Activated CD8-positive, alpha-beta memory T cell treated with anti-CD3 and anti-CD28 coated beads for 48 hours (primary cell): ENCODE measurements around the gene MAP2K6.

ENCODE experiments used
- DNase-seq, 3 experiments: peaks; one replicate each; pipeline ENCODE4 v3.0.0-alpha.2; 2020; ENCODE audit warnings: low read depth in 2 of 3, low spot score in 2 of 3

MAP2K6 gene

DNA sequence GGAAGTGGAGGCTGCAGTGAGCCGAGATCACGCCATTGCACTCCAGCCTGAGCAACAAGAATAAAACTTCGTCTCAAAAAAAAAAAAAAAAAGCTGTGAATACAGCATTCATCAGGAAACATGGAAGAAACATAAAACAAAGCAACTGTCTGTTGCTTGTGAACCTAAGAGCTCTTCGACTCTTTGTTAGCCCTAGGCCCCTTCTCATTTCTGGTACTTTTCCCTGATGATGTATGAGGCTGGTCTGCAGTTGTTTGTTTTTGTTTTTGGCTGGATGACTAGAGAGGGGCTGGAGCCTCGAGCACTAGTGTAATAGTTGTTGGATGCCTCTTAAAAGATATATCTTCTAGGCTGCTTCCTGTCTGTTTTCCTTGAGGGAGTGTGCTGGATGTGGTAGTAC is 113.5 kb downstream of the MAP2K6 start:
- DNase-seq = no peak

DNA sequence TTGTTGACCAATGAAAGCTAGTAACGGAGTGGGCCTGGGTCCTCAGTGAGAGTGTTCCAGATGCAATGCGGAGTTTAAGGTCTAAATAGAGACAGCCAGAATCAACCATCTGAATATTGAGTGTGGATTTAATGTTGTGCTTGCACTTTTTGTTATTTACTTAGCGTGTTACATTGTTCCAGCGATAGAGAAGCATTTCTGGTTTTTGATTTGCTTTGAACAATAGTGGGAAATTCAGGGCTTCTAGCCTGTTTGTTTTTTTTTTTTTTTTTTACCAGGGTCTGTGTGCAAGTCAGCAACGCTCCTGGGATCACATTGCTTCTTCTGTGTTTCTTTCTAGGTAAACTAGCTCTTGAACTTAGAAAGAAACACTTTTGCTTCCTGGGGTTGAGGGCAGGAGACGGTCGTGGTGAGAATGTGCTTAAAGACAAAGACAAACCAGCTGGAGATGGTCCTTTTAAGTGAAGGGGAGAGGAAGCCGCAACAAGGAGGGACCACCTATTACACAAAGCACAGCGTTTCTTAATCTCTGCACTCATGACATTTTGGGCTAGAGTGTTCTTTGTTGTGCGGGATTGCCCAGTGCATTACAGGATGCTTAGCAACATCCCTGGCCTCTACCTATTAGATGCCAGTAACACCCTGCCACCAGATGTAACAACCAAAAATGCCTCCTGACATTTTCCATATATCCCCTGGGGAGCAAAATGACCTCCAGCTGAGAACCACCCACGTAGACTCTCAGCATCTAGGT is 119.2 kb downstream of the MAP2K6 start:
- DNase-seq = no peak

DNA sequence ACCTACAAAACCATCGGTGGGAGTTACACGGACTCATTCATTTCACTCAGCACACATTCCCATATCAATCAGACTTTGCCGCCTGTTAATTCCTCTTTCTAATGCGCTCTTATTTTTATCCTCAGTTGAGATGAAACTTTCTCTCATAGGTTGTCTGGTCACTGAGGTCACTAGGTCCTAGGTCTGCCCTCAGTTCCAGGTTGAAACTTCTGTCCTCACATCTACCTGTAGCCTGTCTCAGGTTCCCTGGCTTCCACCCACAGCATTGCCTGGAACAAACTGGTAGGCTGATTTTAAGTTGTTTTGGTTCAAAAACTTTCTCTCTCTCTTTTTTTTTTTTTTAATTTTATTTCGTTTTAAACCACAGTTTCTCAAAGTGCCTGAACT is 119.7 kb downstream of the MAP2K6 start:
- DNase-seq = no peak

GRCh38 chr17:69535016-69535570 is 120.6 kb downstream of the MAP2K6 start:
- no peak for DNase-seq

GRCh38 chr17:69538795-69539194 is 124.3 kb downstream of the MAP2K6 start:
- DNase-seq = no peak

- DNase-seq = no peak
Observed at GRCh38 chr17:69539274-69539673, 124.8 kb downstream of the MAP2K6 start.

- no peak for DNase-seq
Observed at GRCh38 chr17:69539781-69540319, 125.4 kb downstream of the MAP2K6 start.

DNA sequence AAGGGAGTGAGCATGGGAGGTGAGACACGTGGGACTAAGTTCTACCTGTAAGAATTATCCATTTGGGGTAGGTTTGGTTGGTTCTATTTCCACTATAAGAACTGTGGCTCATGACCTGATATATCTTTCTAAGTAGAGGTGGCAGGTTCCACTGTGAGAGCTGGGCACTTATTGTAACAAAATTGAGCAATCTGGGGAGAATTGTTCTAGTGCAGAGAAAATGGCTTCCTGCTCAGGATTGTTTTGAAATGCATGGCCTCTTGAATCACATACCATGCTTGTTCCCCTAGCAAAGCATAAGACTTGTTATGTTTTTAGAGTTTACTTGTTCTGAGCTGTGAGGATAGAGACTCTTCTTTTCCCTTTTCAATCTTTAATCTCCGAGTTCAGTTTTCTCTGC is 125.9 kb downstream of the MAP2K6 start:
- no peak for DNase-seq

DNA sequence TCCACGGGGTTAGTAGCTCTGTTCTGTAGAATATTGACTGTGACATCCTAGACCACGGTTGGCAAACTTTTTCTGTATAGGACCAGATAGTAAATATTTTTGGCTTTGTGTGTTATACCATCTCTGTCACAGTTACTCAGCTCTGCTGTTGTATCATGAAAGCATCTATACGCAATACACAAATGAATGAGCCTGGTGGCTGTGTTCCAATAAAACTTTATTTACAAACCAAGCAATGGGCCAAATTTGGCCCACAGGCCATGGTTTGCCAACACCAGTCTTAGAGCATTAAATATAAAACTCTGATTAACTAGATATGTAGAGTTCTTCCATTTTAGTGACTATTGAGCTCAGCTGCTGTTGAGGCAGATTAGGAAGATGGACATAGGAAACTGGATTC is 132.7 kb downstream of the MAP2K6 start:
- DNase-seq = no peak

GRCh38 chr17:69547947-69548346 is 133.4 kb downstream of the MAP2K6 start:
- no peak for DNase-seq

DNA sequence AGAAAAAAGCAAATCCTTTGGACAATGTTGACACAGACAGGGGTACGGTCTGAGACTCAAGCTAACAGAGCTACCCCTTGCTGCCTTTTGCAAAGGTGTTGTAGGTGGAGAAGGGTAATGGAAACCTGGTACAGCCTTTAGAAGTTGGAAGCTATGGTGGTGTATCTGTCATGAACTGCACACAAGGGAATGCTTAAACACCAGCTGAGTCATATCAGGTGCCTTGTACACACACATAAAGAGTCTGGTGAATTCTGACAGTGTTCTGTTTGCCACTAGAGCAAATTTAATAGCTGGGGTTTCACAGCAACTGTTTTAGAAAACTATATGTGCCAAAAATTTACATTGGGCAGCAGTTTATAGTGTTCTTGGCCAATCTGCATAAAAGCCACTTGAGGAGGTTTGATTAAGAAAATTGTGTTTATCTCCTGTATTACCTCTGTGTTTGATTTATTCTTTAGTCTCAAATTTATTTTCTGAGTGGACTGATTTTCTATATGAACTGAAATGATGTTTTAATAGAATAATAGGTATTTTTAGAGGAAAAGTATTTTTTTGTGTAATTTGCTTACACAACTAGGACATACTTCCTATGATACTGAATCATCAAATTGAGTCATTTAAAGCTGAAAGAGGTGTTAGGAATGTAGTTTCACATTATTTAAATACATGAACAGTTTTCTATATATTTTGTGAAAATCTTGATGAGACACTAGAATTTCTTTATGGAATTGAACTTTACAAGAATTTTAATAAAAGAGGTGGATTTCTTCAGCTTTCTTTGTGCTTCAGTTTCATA is 136.9 kb downstream of the MAP2K6 start:
- no peak for DNase-seq

DNA sequence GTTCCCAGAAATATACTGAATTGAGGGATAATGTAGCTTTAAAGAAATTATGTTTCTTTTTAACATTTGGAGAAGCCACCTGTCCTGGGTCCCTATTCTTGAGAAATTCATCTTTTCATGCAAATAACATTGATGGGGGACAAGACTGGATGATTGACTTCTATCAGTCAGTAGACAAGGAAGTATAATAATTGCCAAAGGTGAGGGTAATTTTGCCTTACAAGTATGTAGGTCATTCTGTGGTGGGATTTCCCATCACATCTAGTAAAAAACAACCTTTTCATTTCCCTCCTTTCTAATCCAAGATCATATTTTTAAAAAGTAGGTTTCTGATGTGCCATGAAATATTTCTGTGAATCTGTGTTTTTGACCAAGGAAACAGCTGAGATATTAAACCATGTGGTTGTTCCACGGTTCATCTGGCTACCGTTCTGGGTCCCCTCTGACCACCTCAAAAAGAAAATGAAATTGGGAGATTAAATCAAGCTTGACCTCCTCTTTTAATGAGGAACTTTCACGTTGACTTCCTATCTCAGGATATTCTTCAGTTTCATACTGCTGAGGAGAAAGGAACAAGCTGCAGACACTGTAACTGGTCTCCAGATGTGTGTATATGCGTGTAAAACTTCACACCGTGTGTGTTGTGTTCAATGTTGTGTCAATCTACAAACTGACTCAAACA is 138.6 kb downstream of the MAP2K6 start:
- no peak for DNase-seq

DNA sequence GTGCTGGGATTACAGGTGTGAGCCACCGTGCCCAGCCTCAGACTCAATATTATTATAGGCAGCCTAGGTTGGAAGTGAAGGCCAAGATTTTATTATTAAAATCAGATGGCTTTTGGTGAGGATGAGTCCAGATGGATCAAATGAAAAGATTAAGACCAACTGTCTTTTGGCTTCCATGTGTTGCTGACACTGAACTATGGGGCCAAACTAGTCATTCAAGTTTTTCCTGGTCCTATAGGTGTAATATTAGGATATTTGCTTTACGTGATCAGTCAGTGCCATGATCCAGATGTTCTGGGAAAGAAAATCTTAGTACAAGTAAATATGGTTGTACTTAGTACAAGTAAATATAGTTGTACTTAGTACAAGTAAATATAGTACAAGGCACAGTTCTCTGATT is 140.6 kb downstream of the MAP2K6 start:
- no peak for DNase-seq

- DNase-seq = no peak
Observed at GRCh38 chr17:69557339-69557738, 142.8 kb downstream of the MAP2K6 start.

GRCh38 chr17:69558796-69559195 is 144.3 kb downstream of the MAP2K6 start:
- DNase-seq = no peak

DNA sequence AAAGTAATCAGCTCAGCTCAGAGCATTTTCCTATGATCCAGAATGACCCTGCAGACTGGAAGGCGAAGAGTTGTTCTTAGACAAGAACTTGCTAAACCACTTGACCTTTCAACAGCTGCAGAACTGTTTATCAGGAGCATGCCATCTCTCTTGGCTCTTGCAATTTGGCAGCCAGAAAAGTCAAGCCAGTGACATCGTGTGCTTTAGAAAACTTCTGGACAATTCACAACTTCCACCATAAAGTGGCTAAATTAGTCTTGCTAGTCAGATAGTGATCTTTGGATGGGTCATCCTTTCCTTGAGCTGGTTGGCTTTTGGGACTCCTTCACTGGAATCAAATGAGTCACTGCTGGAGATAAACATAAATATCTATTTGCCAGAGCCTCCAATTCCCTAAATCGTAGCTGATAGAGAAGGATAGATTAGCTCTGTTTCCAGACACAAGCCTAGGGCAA is 146.5 kb downstream of the MAP2K6 start:
- no peak for DNase-seq

GRCh38 chr17:69561462-69561861 is 147.0 kb downstream of the MAP2K6 start:
- no peak for DNase-seq

DNA sequence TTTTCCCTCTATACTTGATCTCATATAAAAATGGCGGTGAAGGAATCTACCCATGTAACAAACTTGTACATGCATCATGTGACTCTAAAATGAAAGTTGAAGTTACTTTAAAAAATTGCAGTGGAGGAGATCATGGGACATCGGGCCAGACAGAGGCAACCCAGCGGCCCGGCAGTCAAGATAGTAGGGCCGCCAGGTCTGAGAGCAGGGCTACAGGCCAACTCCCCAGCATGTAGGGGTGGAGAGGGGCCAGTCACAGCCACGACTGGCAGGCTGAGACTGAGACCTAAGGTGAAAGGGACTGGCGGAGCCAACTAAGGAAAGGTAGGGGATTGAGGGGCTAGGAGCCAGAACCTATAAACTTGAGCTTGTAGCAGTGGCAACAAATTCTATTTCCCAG is 150.9 kb downstream of the MAP2K6 start:
- DNase-seq = no peak

DNA sequence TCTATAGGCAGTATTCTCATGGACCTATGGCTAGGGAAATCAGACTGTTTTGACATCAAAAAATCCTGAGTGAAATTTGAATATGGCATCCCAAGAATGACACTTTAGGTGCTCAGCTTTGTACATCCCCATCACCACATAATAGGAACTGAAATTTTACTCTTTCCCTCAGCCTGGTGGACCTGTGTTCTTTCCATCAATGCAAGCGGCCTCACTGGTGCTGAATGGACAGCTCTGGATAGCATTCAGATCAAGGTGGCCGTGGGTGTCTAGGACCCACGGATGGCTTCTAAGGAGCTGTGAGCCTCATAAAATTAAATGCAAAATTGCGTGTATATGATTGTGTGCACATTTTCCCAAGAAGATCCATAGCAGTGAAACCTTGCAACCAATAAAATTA is 152.6 kb downstream of the MAP2K6 start:
- DNase-seq = no peak

DNA sequence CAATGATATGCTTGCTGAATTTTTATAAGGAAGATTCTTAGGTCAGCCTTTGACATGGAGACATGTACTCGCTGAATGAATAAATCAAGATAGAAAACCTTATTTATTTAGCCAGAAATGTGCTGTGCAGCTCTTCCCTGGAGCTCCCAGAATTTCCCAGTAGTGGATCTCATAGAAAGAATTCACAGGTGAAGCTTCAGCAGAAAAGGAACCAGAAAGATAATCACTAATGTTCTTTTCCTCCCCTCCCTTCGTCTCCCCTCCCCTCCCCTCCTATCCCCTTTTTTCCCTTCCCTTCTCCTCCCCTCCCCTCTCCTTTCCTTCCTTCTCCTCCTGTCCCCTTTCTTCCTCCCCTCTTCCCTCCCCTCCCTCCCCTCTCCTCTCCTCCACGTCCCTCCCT is 158.2 kb downstream of the MAP2K6 start:
- no peak for DNase-seq

GRCh38 chr17:69573396-69573795 is 158.9 kb downstream of the MAP2K6 start:
- no peak for DNase-seq
